K562 (cell line): Measurements from ENCODE around the gene DIPK1A. TPM values are rescaled to one million over a fixed set of nuclear protein-coding genes. Genes with fewer than 3 reads are reported as not detected.

Source experiments
- ATAC-seq: fragments of 200-7000 bp; cut with Tn5 transposase; 3 replicates; pipeline ENCODE4 v1.9.1; 2020; ENCODE audit warnings: moderate library complexity
- BruUV-seq: library from RNA; stranded (reverse); fragments of 400-500 nt; replicated peaks from 2 replicates; lab custom pipeline; 2021; lab: Mats Ljungman, UMichigan
- CTCF ChIA-PET: fragments of 300-600 bp; formaldehyde crosslinking; extraction: SDS; loops from one replicate; lab custom pipeline; 2021; ENCODE audit warnings: low intra/inter-chr PET ratio; lab: Yijun Ruan, JAX
- POLR2A ChIA-PET: fragments of 300-600, 350-650 bp; sonication (Branson Sonifier 250); formaldehyde crosslinking; extraction: SDS; loops from one replicate; lab custom pipeline; 2021; ENCODE audit warnings: antibody characterized with exemption, inconsistent platforms; lab: Yijun Ruan, JAX
- DNase-seq, 4 experiments: peaks; one replicate each; pipeline versions ENCODE4 v3.0.0 to v3.0.0-alpha.2; 2011 to 2018; ENCODE audit warnings: low spot score in 3 of 4, mixed read lengths in 3 of 4; ENCODE audit errors: extremely low read depth in 1 of 4
- FAIRE-seq: peaks from 2 replicates; lab custom pipeline; 2011; peaks lifted over from hg19 to GRCh38; lab: Jason Lieb, UNC
- H2AFZ ChIP-seq: 2 replicates; pipeline ENCODE4 v1.6.0; 2011; ENCODE audit warnings: low read depth, low read length, control low read depth, inconsistent platforms
- H3K27ac ChIP-seq: fragments of 200-600 bp; 3 replicates; pipeline ENCODE4 v1.8.0; 2011; ENCODE audit warnings: low read depth, mild to moderate bottlenecking, control low read depth, inconsistent platforms, low read length, moderate library complexity, mixed read lengths; ENCODE audit errors: extremely low read depth
- H3K27me3 ChIP-seq, 2 experiments: fragments of 300-600 bp in 1 of 2; 2 replicates in 1 of 2; 3 replicates in 1 of 2; pipeline versions ENCODE4 v1.6.0 to v1.8.0; 2011; ENCODE audit warnings: inconsistent platforms in 2 of 2, low read length in 2 of 2, mild to moderate bottlenecking in 1 of 2, mixed read lengths in 1 of 2, moderate library complexity in 1 of 2; ENCODE audit not compliant: control insufficient read depth in 2 of 2, insufficient read depth in 2 of 2
- H3K36me3 ChIP-seq: fragments of 300-600 bp; 3 replicates; pipeline ENCODE4 v1.8.0; 2011; ENCODE audit warnings: mild to moderate bottlenecking, low read length, inconsistent platforms; ENCODE audit not compliant: control insufficient read depth, insufficient read depth
- H3K4me1 ChIP-seq, 2 experiments: fragments of 200-600 bp in 1 of 2; replicated peaks in 1 of 2; 2 replicates in 1 of 2; 3 replicates in 1 of 2; pipeline versions ENCODE4 v1.5.1 to v1.8.0; 2011; ENCODE audit warnings: inconsistent platforms in 2 of 2, low read length in 2 of 2, mild to moderate bottlenecking in 1 of 2, mixed read lengths in 1 of 2, moderate library complexity in 1 of 2; ENCODE audit not compliant: control insufficient read depth in 2 of 2, insufficient read depth in 2 of 2
- H3K4me2 ChIP-seq: 2 replicates; pipeline ENCODE4 v1.6.1; 2011; ENCODE audit warnings: low read length, control low read depth, inconsistent platforms, mixed read lengths; ENCODE audit not compliant: insufficient read depth
- H3K4me3 ChIP-seq: fragments of 200-600 bp; sonication (generic), shearing (Covaris generic); 2 replicates; pipeline ENCODE4 v1.5.1; 2016; ENCODE audit warnings: control low read depth, inconsistent platforms
- H3K79me2 ChIP-seq: fragments of 200-600 bp; 3 replicates; pipeline ENCODE4 v1.8.0; 2011; ENCODE audit warnings: low read length, inconsistent platforms; ENCODE audit not compliant: control insufficient read depth, insufficient read depth
- H3K9ac ChIP-seq, 2 experiments: 2 replicates each; pipeline versions ENCODE4 v1.6.0 to v1.6.1; 2011; ENCODE audit warnings: low read depth in 2 of 2, low read length in 2 of 2, control low read depth in 1 of 2, inconsistent platforms in 1 of 2, mild to moderate bottlenecking in 1 of 2, mixed read lengths in 1 of 2; ENCODE audit not compliant: insufficient read depth in 1 of 2
- H3K9me1 ChIP-seq: one replicate; pipeline ENCODE4 v1.6.0; 2011; ENCODE audit warnings: inconsistent platforms, mild to moderate bottlenecking, low read length, moderate library complexity; ENCODE audit not compliant: control insufficient read depth, insufficient read depth
- H3K9me3 ChIP-seq: replicated peaks from 2 replicates; pipeline ENCODE4 v1.5.1; 2011; ENCODE audit warnings: low read depth, low read length, inconsistent platforms; ENCODE audit not compliant: control insufficient read depth, insufficient read depth
- H4K20me1 ChIP-seq: replicated peaks from 2 replicates; pipeline ENCODE4 v1.6.1; 2011; ENCODE audit warnings: low read length, inconsistent platforms, mixed read lengths; ENCODE audit not compliant: control insufficient read depth, insufficient read depth
- ZNF764 ChIP-seq: fragments of 250-450 bp; sonication (Bioruptor Pico); IDR thresholded peaks from 2 replicates; pipeline ENCODE4 v1.4.0; 2020; ENCODE audit warnings: low read depth, mild to moderate bottlenecking, moderate library complexity
- WGBS: fragments of 100-300 bp; shearing (Covaris generic); methylation state at CpG from one replicate; pipeline ENCODE4 v1.1.6; 2016; ENCODE audit warnings: low coverage, mixed read lengths; ENCODE audit not compliant: insufficient coverage; ENCODE audit errors: missing lambda C conversion rate; 5-methylcytosine and 5-hydroxymethylcytosine counted together
- in situ Hi-C: fragments of 300-500 bp; cut with MboI; formaldehyde crosslinking; loops from 4 replicates; pipeline ENCODE4 v1.15.0; 2018; ENCODE audit warnings: inconsistent platforms, mixed read lengths
- intact Hi-C: fragments of 100-400 bp; cut with micrococcal nuclease; formaldehyde crosslinking; loops from 2 replicates; pipeline ENCODE4 v1.14.2; 2022
- polyA plus RNA-seq, 8 experiments: library from polyadenylated mRNA; depleted of rRNA in 4 of 8; stranded (reverse) in 5 of 8; unstranded in 3 of 8; fragments of >200 nt; fragmentation: Nextera tagmentation in 2 of 8; fragmentation: Illumina TruSeq in 1 of 8; extraction: Ambion mirVana in 2 of 8; extraction: Trizol in 1 of 8; gene quantifications; 2 replicates each; pipeline versions ENCODE4 v1.2.1 to v1.2.3, GENCODE V29; 2011 to 2014; ENCODE audit warnings: inconsistent platforms in 1 of 8, missing spikeins in 1 of 8
- total RNA-seq, 7 experiments: library from RNA; depleted of rRNA in 6 of 7; stranded (reverse); fragments of >200 nt in 6 of 7; fragmentation: Illumina TruSeq in 2 of 7; extraction: Trizol in 2 of 7; gene quantifications; 2 replicates each; pipeline versions ENCODE4 v1.2.1 to v1.2.3, GENCODE V29; 2011 to 2021; ENCODE audit warnings: low replicate concordance in 1 of 7
- TF ChIP-seq, protein P1 (sequence below): IDR thresholded peaks from 3 replicates; pipeline ENCODE4 v1.6.1; 2011; ENCODE audit warnings: borderline replicate concordance, mild to moderate bottlenecking; ENCODE audit not compliant: insufficient read length, insufficient read depth

DIPK1A gene
- total and polyA plus RNA-seq, 9 of the 15 experiments (the other 6 are each of a cell fraction or from before 2014, with no cell fraction given): 0.54 to 2.5 (median 1.3) TPM

DNA sequence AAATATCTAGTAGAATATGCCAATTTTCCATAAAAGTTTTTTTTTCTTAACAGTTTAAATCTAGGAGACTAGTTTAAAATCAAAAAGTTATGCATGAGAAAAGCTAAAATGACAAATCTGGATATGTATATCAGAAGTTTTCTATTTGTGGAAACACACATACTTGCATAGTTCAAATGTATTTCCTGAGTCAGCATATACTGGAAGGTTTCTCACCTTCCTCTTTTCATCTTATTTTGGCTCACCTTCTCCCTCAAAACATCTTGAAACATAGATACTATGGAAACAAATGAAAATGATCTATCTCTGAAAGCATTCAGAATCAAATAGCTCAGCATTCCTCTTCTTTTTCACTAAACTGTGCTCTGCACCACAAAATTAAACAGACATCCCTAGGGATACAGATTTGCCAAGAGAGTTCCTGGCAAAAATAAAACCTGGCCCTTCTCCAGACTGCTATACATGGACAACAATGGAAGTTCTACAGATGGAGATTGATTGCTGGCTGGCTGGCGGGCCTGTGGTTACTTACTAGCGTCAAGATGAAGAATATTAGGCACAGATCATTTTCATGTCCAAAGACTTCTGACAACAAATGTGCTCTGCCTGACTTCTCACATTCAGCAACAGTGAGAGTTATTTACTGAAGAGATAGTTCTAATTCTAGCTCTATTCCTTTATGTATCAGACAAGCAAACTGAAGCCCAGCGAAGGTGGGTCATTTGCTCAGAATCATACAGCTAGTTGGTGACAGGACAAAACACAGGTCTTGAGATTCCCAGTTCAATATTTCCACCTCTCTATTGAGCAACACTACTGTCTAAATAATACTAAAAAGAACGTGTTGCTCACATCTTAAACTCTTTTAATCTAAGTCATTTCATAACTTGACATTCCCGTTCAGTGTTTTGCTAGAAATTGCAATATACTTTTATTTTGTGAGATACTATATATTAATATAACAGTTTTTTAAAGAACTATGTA, 26.6 kb downstream of the DIPK1A start (continued):
- TF ChIP-seq, protein P1, sequence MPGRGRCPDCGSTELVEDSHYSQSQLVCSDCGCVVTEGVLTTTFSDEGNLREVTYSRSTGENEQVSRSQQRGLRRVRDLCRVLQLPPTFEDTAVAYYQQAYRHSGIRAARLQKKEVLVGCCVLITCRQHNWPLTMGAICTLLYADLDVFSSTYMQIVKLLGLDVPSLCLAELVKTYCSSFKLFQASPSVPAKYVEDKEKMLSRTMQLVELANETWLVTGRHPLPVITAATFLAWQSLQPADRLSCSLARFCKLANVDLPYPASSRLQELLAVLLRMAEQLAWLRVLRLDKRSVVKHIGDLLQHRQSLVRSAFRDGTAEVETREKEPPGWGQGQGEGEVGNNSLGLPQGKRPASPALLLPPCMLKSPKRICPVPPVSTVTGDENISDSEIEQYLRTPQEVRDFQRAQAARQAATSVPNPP: no peak

- no peak overlapping the region for H2AFZ ChIP-seq
- no peaks in the 10 kb centered on the region for H3K9me3 ChIP-seq
- H3K9me1 ChIP-seq: no peaks in the 10 kb centered on the region
- no peaks in the 10 kb centered on the region for H4K20me1 ChIP-seq
- no peak for TF ChIP-seq ZNF764 (CRISPR knock-in tag)
- H3K4me3 ChIP-seq: no peak overlapping the region
- H3K4me2 ChIP-seq: no peak overlapping the region
- intact Hi-C loops (no loop called here), in situ Hi-C loops (no loop called here)
- CTCF ChIA-PET: no interaction called here
- no peak overlapping the region for H3K27ac ChIP-seq
- WGBS: 20% methylated on average over 2 of the region's 2 CpGs
- POLR2A ChIA-PET: interaction anchor here (0.8 to 0.9 kb wide), 2 partner anchors 9 to 11 kb away, joined by 3 read pairs; no protein-coding TSS in a partner anchor
- FAIRE-seq: no peak
- no peaks in the 10 kb centered on the region for H3K79me2 ChIP-seq
- no peaks in the 10 kb centered on the region; the same call in 2 of the 3 replicates for H3K36me3 ChIP-seq
- BruUV-seq: no TSS peak
- no peak for ATAC-seq
- DNase-seq: no peak
- H3K27me3 ChIP-seq: no peaks in the 10 kb centered on the region
- no peak overlapping the region for H3K9ac ChIP-seq
- no peaks in the 10 kb centered on the region for H3K4me1 ChIP-seq
Measured at GRCh38 chr1:92933459-92933858, 27.8 kb downstream of the DIPK1A start.
